Heart right ventricle (tissue), 16 donors: Measurements from ENCODE around the gene UQCR11. TPM values are rescaled to one million over a fixed set of nuclear protein-coding genes. Genes with fewer than 3 reads are reported as not detected.

ENCODE experiments used
- ATAC-seq, 8 donors: fragments of 200-7000 bp; cut with Tn5 transposase; one replicate each; pipeline ENCODE4 v1.9.1; 2020; ENCODE audit warnings: mild to moderate bottlenecking in 8 of 8, moderate library complexity in 8 of 8, moderate number of reproducible peaks in 1 of 8
- DNase-seq, 2 donors: peaks; one replicate each; pipeline ENCODE4 v3.0.0-alpha.2; 2020
- H3K27ac ChIP-seq, 10 donors: fragments of 200-600 bp; sonication (generic) in 2 of 10; one replicate each; pipeline versions ENCODE4 v1.5.0 to v1.8.0; 2020 to 2022; ENCODE audit warnings: mild to moderate bottlenecking in 3 of 10
- H3K27me3 ChIP-seq, 7 donors: fragments of 200-600 bp; one replicate each; pipeline ENCODE4 v1.8.0; 2021 to 2022; ENCODE audit warnings: mild to moderate bottlenecking in 2 of 7
- H3K36me3 ChIP-seq, 9 donors: fragments of 200-600 bp; sonication (generic) in 1 of 9; one replicate each; pipeline versions ENCODE4 v1.5.0 to v1.8.0; 2020 to 2022; ENCODE audit warnings: mild to moderate bottlenecking in 2 of 9
- H3K4me1 ChIP-seq, 9 donors: fragments of 200-600 bp; sonication (generic) in 1 of 9; one replicate each; pipeline versions ENCODE4 v1.5.0 to v1.8.0; 2020 to 2022; ENCODE audit warnings: mild to moderate bottlenecking in 4 of 9
- H3K4me3 ChIP-seq, 10 donors: fragments of 200-600 bp; sonication (generic) in 2 of 10; one replicate each; pipeline versions ENCODE4 v1.5.0 to v1.8.0; 2020 to 2022; ENCODE audit warnings: mild to moderate bottlenecking in 7 of 10, moderate library complexity in 2 of 10
- H3K9me3 ChIP-seq, 11 donors: fragments of 200-600 bp in 10 of 11; sonication (generic) in 2 of 11; one replicate each; pipeline versions ENCODE4 v1.5.0 to v1.8.0; 2013 to 2022; ENCODE audit warnings: mild to moderate bottlenecking in 2 of 11, control low read depth in 1 of 11, moderate library complexity in 1 of 11
- WGBS, 2 donors: extraction: QIAGEN DNeasy Blood & Tissue Kit; methylation state at CpG; one replicate each; pipeline ENCODE4 v1.1.7; 2013; ENCODE audit warnings: inconsistent platforms in 1 of 2; 5-methylcytosine and 5-hydroxymethylcytosine counted together
- intact Hi-C, 10 donors: fragments of 100-400 bp; cut with DNase I; formaldehyde crosslinking; loops; one replicate each; pipeline versions ENCODE4 v1.11.1 to v1.14.2; 2022
- polyA plus RNA-seq, 2 donors: library from polyadenylated mRNA; stranded (reverse); fragments of 200-250 nt; gene quantifications; one replicate each; pipeline ENCODE4 v1.2.3, GENCODE V29; 2013
- total RNA-seq, 10 donors: library from RNA; stranded (reverse); fragmentation: NEBNext Ultra II Directional in 3 of 10; extraction: Animal tissue kit (Norgen Biotek cat#: 25700) in 3 of 10; gene quantifications; one replicate each; pipeline versions ENCODE4 v1.2.1 to v1.2.4, GENCODE V29; 2021 to 2023
- TF ChIP-seq, protein P1 (sequence below), 9 donors: fragments of 200-600 bp; sonication (generic) in 2 of 9; IDR thresholded peaks; one replicate each; pipeline versions ENCODE4 v1.5.0 to v1.8.0; 2021 to 2022; ENCODE audit warnings: antibody characterized with exemption in 9 of 9, mild to moderate bottlenecking in 5 of 9, moderate library complexity in 1 of 9
- donor health status: Arrhythmogenic right ventricular cardiomyopathy.
- donor health status: ischemic (EF 13 %, LVEDD 7.1; RV severe dilation, severe dysfunction).
- donor health status: healthy with polysubstance abuse.
- donor health status: DM: no; HTN: yes; CAD: no.
- donor health status: DM: no; HTN: no; CAD: no.
- donor health status: ischemic (EF 25% LVEDD 6.9; RV normal size, moderate dysfunction).
- donor health status: ischemic (EF 25% LVEDD 5.7; RV mildly dilated, moderate dysfunction).
- donor health status: healthy.
- donor health status: DM: yes; HTN: yes; CAD: no.
- donor health status: Ischemic cardiomyopathy.
- donor health status: ischemic (EF 35%, LVEDD 5.7; RV mildly dilated, moderate dysfunction).
- donor health status: nonischemic (EF 11% LVEDD 7.7; RV severe dilation, severe dysfunction).
- donor health status: DM: yes; HTN: yes; CAD: no.
- donor health status: PGD.
- donor health status: ischemic (EF 29% LVEDD 5.4; RV normal size, mild dysfunction).
- donor health status: nonischemic (EF 23%, LVEDD 6.1; RV moderate dilation, normal function).

UQCR11 gene
- total and polyA plus RNA-seq, 12 donors, result 141 to 1,132 (median 792) TPM

GRCh38 chr19:1647501-1648458, 42.5 kb upstream of the UQCR11 start:
- Histone ChIP-seq H3K36me3 (peaks cover 0 to 68% (median 6%) of the 10 kb centered on the region in 9 donors), H3K27ac (no peak overlapping the region), H3K4me1 (peaks cover 0 to 18% (median 12%) of the 10 kb centered on the region in 9 donors), H3K27me3 (no peaks in the 10 kb centered on the region), H3K4me3 (no peak overlapping the region), H3K9me3 (no peaks in the 10 kb centered on the region)
- TF ChIP-seq, protein P1, sequence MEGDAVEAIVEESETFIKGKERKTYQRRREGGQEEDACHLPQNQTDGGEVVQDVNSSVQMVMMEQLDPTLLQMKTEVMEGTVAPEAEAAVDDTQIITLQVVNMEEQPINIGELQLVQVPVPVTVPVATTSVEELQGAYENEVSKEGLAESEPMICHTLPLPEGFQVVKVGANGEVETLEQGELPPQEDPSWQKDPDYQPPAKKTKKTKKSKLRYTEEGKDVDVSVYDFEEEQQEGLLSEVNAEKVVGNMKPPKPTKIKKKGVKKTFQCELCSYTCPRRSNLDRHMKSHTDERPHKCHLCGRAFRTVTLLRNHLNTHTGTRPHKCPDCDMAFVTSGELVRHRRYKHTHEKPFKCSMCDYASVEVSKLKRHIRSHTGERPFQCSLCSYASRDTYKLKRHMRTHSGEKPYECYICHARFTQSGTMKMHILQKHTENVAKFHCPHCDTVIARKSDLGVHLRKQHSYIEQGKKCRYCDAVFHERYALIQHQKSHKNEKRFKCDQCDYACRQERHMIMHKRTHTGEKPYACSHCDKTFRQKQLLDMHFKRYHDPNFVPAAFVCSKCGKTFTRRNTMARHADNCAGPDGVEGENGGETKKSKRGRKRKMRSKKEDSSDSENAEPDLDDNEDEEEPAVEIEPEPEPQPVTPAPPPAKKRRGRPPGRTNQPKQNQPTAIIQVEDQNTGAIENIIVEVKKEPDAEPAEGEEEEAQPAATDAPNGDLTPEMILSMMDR (IDR thresholded peaks at IDR 0.05), result no peak
- 94% methylated on average over 39 to 41 of the region's 41 CpGs for WGBS, 2 donors
- ATAC-seq, result no peak
- intact Hi-C loops, result loop anchor here in 2 of 10 donors (5.0 kb wide), 2 partner anchors 35 to 40 kb away; partner anchors contain the start of gene UQCR11 (in 1 of the 2)
- no peak for DNase-seq

DNA sequence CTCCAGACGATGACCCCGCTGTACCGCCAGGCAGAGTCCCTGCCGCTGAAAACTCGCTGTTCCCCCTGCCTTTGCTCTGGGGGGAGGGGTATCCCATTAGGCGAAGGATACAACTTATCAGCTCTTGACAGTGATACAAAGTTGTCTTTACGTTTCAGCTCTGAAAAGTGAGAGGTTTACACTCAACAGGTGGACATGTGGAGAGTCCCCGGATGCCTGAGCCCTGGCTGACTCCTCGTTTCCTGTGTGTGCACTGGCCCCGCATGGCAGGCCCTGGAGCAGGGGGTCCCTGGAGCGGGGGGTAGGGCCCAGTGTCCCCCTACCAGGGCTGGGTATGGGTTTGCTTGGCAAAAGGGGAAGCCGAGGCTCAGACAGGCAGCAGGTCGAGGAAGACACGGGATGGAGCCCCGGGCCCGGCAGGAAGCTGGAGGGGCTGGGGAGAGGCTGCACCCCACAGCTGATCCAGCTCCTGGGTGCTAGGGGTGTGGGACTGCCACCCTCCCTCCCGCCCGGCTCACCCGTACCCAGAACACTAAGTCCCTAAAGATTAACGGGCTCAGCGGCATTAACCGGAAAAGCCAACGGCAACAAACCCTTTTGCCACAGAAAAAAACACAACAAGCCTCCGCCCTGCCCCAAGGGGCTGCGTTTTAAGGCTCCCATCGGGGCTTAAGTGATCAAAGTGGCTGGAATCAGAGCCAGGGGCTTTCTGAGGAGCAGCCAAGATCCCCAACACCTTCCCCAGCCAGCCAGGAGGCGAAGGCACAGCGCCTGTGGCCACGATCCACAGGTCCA, 41.6 kb upstream of the UQCR11 start:
- Histone ChIP-seq H3K9me3 (no peaks in the 10 kb centered on the region), H3K27ac (no peak overlapping the region), H3K4me3 (no peak overlapping the region), H3K36me3 (peaks cover 0 to 76% (median 6%) of the 10 kb centered on the region in 9 donors), H3K27me3 (no peaks in the 10 kb centered on the region), H3K4me1 (peaks cover 0 to 18% (median 12%) of the 10 kb centered on the region in 9 donors)
- intact Hi-C loops, result loop anchor here in 2 of 10 donors (5.0 kb wide), 2 partner anchors 35 to 40 kb away; partner anchors contain the start of gene UQCR11 (in 1 of the 2)
- 82 to 85% methylated on average over 29 of the region's 29 CpGs for WGBS, 2 donors
- TF ChIP-seq, protein P1 (IDR thresholded peaks at IDR 0.05), result no peak
- no peak for ATAC-seq
- no peak for DNase-seq

- H3K27me3 ChIP-seq, result no peaks in the 10 kb centered on the region
- peaks cover 0 to 83% (median 6%) of the 10 kb centered on the region in 9 donors for H3K36me3 ChIP-seq
- peaks cover 0 to 15% (median 10%) of the 10 kb centered on the region in 9 donors for H3K4me1 ChIP-seq
- TF ChIP-seq, protein P1 (IDR thresholded peaks at IDR 0.05), result no peak
- intact Hi-C loops, result loop anchor here in 2 of 10 donors (5.0 kb wide), 2 partner anchors 34 to 39 kb away; partner anchors contain the start of gene UQCR11 (in 1 of the 2)
- no peaks in the 10 kb centered on the region for H3K9me3 ChIP-seq
- ATAC-seq (no peak), DNase-seq (no peak)
- H3K27ac ChIP-seq, result no peak overlapping the region
- WGBS, 2 donors, result 92 to 93% methylated on average over 24 of the region's 24 CpGs
- no peak overlapping the region for H3K4me3 ChIP-seq
These were observed 40.9 kb upstream of the UQCR11 start for GRCh38 chr19:1646149-1646548.

DNA sequence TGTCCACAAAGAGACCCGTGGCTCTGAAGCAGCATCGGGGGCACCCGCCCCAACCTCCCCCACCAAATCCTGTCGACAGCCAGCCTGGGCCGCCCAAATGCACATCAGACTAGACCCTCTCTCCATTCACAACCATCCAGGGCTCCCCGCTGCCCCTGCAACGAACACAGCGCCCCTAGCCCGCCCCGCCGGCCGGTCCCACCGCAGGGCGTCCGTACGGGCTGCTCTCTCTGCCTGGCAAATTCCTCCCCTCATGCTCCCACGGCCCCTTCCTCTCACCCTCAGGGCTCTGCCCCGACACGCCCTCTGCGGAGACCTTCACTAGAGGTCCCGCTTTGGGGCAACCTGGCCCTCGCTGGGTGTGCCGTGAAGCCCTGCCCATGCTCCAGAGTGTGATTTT, 40.0 kb upstream of the UQCR11 start:
- intact Hi-C loops, result loop anchor here in 2 of 10 donors (5.0 kb wide), 2 partner anchors 33 to 38 kb away; partner anchors contain the start of gene UQCR11 (in 1 of the 2)
- Histone ChIP-seq H3K9me3 (no peaks in the 10 kb centered on the region), H3K4me3 (no peak overlapping the region), H3K27me3 (no peaks in the 10 kb centered on the region), H3K4me1 (peaks cover 0 to 6% (median 2%) of the 10 kb centered on the region in 9 donors), H3K36me3 (peaks cover 0 to 91% (median 6%) of the 10 kb centered on the region in 9 donors), H3K27ac (no peak overlapping the region)
- WGBS, 2 donors, result 93 to 94% methylated on average over 23 of the region's 23 CpGs
- TF ChIP-seq, protein P1 (IDR thresholded peaks at IDR 0.05), result no peak
- DNase-seq (no peak), ATAC-seq (no peak)
